Measurements from ENCODE around the gene TSPAN6. TPM values are rescaled to one million over a fixed set of nuclear protein-coding genes. Genes with fewer than 3 reads are reported as not detected.

Gene TSPAN6
- total and polyA plus RNA-seq, 2 donors (not counting 3 experiments of a cell fraction or from before 2014, with no cell fraction given), result 43.1 to 65.5 TPM

GRCh38 chrX:100609591-100609990 is 27.0 kb downstream of the TSPAN6 start:
- TF ChIP-seq CTCF (IDR thresholded peaks at IDR 0.05; ENCODE audit: extremely low read depth in 1 of 2, insufficient read depth in 1 of 2, low read depth in 1 of 2, low read length in 2 of 2), result peak in 1 of 2 donors; percentile 1
- TF ChIP-seq POLR2AphosphoS5 (IDR thresholded peaks at IDR 0.05; ENCODE audit: insufficient read depth, low read depth, low read length), result no peak
- Histone ChIP-seq H3K9ac (replicated peaks; ENCODE audit: extremely low read depth, insufficient read depth, low read length) (no peak overlapping the region), H3K4me1 (ENCODE audit: control insufficient read depth, extremely low read depth, insufficient read depth, low read length) (no peaks in the 10 kb centered on the region), H3K27ac (ENCODE audit: insufficient read depth, low read depth, low read length) (no peak overlapping the region), H3K4me2 (ENCODE audit: insufficient read depth, low read length) (no peak overlapping the region), H3K79me2 (ENCODE audit: control insufficient read depth, insufficient read depth, low read length) (no peaks in the 10 kb centered on the region), H3K27me3 (ENCODE audit: control insufficient read depth in 2 of 2, insufficient read depth in 2 of 2, low read length in 2 of 2) (no peaks in the 10 kb centered on the region), H3K36me3 (ENCODE audit: control insufficient read depth in 2 of 2, extremely low read depth in 1 of 2, insufficient read depth in 2 of 2, low read length in 2 of 2) (no peaks in the 10 kb centered on the region), H3K9me3 (replicated peaks; ENCODE audit: control insufficient read depth, insufficient read depth, low read length) (no peaks in the 10 kb centered on the region), H4K20me1 (replicated peaks; ENCODE audit: control insufficient read depth, extremely low read depth, insufficient read depth, low read length) (no peaks in the 10 kb centered on the region), H3K4me3 (replicated peaks in 1 of 3; ENCODE audit: insufficient read depth in 1 of 3, low read depth in 1 of 3, low read length in 3 of 3) (no peak overlapping the region), H3K9me1 (replicated peaks; ENCODE audit: control insufficient read depth, extremely low read depth, insufficient read depth, low read length) (no peaks in the 10 kb centered on the region), H2AFZ (ENCODE audit: low read depth, low read length) (no peak overlapping the region)
- BruUV-seq (replicated peaks), result no TSS peak
- no peak for FAIRE-seq
- dilution Hi-C loops (cut with MboI; ENCODE audit: extremely low pct_ligation_motif_present, low sequenced_read_pairs), result no loop called here
- CTCF ChIA-PET, result interaction anchor here (1.0 to 2.1 kb wide), 8 partner anchors 27 to 196 kb away, joined by 3 to 27 read pairs (median 6); partner anchors contain the start of gene TSPAN6
- intact Hi-C loops (cut with micrococcal nuclease), result no loop called here
- peak; percentile 2 for DNase-seq (ENCODE audit: low read depth, low spot score)
- POLR2A ChIA-PET, result no interaction called here

- DNase-seq (ENCODE audit: low read depth, low spot score) (no peak), FAIRE-seq (no peak)
- BruUV-seq (replicated peaks), result no TSS peak
- Histone ChIP-seq H4K20me1 (replicated peaks; ENCODE audit: control insufficient read depth, extremely low read depth, insufficient read depth, low read length) (no peaks in the 10 kb centered on the region), H2AFZ (ENCODE audit: low read depth, low read length) (no peak overlapping the region), H3K4me3 (replicated peaks in 1 of 3; ENCODE audit: insufficient read depth in 1 of 3, low read depth in 1 of 3, low read length in 3 of 3) (no peak overlapping the region), H3K79me2 (ENCODE audit: control insufficient read depth, insufficient read depth, low read length) (no peaks in the 10 kb centered on the region), H3K27me3 (ENCODE audit: control insufficient read depth in 2 of 2, insufficient read depth in 2 of 2, low read length in 2 of 2) (no peaks in the 10 kb centered on the region), H3K9me3 (replicated peaks; ENCODE audit: control insufficient read depth, insufficient read depth, low read length) (no peaks in the 10 kb centered on the region), H3K4me2 (ENCODE audit: insufficient read depth, low read length) (no peak overlapping the region), H3K9ac (replicated peaks; ENCODE audit: extremely low read depth, insufficient read depth, low read length) (no peak overlapping the region), H3K27ac (ENCODE audit: insufficient read depth, low read depth, low read length) (no peak overlapping the region), H3K36me3 (ENCODE audit: control insufficient read depth in 2 of 2, extremely low read depth in 1 of 2, insufficient read depth in 2 of 2, low read length in 2 of 2) (no peaks in the 10 kb centered on the region), H3K9me1 (replicated peaks; ENCODE audit: control insufficient read depth, extremely low read depth, insufficient read depth, low read length) (no peaks in the 10 kb centered on the region), H3K4me1 (ENCODE audit: control insufficient read depth, extremely low read depth, insufficient read depth, low read length) (no peaks in the 10 kb centered on the region)
- no peak for TF ChIP-seq POLR2A (IDR thresholded peaks at IDR 0.05; ENCODE audit: low read depth, low read length)
- no peak for TF ChIP-seq GATA2 (IDR thresholded peaks at IDR 0.05; ENCODE audit: insufficient read depth, insufficient read length, low read depth, low read length)
- TF ChIP-seq MAX (IDR thresholded peaks at IDR 0.05; ENCODE audit: insufficient read depth, insufficient read length), result no peak
- no peak for TF ChIP-seq EZH2 (IDR thresholded peaks at IDR 0.05; ENCODE audit: borderline replicate concordance, low read depth, low read length, severe bottlenecking)
- no peak for TF ChIP-seq FOS (IDR thresholded peaks at IDR 0.05; ENCODE audit: borderline replicate concordance, insufficient read depth, low read length)
- TF ChIP-seq CTCF (IDR thresholded peaks at IDR 0.05; ENCODE audit: extremely low read depth in 1 of 2, insufficient read depth in 1 of 2, low read depth in 1 of 2, low read length in 2 of 2), result no peak
- TF ChIP-seq JUN (IDR thresholded peaks at IDR 0.05; ENCODE audit: borderline replicate concordance, insufficient read depth, insufficient read length, low read depth), result no peak
- no peak for TF ChIP-seq POLR2AphosphoS5 (IDR thresholded peaks at IDR 0.05; ENCODE audit: insufficient read depth, low read depth, low read length)
- TF ChIP-seq MYC (IDR thresholded peaks at IDR 0.05; ENCODE audit: low read depth, low read length), result no peak
- dilution Hi-C loops (cut with MboI; ENCODE audit: extremely low pct_ligation_motif_present, low sequenced_read_pairs) (no loop called here), intact Hi-C loops (cut with micrococcal nuclease) (no loop called here)
- ChIA-PET POLR2A (no interaction called here), CTCF (interaction anchor here (1.2 kb wide), 1 partner anchor 8 kb away, joined by 4 read pairs; no protein-coding TSS in a partner anchor)
Observed at GRCh38 chrX:100606753-100607152, 29.9 kb downstream of the TSPAN6 start.

Data from endothelial cell of umbilical vein (primary cell).